ENCODE data around the gene GRID2.

Gene GRID2

DNA sequence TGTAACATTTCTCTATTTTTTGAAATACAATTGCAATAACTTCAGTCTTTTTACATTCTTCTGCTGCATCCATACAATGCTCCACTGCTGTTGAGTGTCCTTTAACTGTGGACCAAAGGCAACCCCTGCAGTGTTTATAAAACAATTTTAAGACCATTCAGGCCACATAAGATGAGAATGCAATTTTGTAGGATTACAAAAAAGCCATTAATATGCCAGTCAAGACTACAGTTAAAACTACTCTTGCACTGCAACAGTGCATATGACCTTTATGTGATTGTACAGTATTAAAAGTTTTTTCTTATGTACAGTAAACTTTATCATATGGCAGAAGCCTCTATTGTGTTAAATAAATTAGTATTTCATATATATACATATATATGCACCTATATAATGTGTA lies 1469.1 kb downstream of the GRID2 start:
- no peak for DNase-seq

DNA sequence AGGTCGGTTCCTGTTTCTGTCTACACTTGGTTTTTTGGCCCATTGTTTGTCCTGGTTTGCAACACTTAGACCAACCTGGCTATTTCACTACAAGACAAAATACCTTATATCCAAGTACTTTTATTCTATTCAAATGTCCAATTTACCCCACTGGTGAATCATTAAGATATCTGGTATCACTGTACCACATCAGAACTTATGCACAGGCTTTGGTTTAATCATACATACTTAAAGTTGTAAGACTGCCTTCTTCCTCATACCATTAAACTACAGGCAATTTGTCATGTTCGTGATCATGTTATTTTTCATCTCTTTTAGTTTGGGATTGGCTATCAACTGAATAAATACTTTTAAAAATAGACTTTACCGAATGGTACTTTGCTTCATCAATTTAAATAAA lies 1471.8 kb downstream of the GRID2 start:
- no peak for DNase-seq

DNA sequence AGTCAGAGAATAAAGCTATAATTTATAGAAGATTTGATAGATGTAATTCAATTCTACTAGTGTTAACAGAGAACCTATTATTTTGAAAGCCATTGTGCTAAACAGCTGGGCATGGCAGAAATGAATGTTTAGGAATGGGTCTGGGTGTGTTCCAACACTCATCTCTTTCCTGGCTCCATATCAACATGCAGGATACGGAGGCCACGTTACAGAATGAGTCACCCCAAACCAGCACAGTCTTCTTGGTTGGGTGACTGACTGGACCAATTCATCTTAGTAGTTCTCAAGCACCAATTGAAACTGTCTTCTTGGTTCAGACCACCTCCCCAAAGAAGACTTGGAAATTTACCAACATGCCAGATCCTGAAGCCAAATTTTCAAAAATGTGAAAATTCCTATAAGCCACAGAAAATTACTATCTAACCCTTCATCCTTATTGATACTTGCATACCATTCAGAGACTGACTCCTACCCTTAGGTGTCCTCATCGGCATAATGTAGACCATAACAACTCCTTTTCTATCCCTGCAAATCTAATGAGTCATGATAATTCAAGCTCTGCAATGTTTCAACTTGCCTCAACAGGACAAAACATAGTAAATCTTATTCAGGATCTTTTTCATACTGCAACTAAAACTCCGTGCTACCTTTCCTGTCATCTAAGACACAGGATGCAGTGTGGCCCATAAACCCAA lies 1472.8 kb downstream of the GRID2 start:
- DNase-seq, result no peak

DNA sequence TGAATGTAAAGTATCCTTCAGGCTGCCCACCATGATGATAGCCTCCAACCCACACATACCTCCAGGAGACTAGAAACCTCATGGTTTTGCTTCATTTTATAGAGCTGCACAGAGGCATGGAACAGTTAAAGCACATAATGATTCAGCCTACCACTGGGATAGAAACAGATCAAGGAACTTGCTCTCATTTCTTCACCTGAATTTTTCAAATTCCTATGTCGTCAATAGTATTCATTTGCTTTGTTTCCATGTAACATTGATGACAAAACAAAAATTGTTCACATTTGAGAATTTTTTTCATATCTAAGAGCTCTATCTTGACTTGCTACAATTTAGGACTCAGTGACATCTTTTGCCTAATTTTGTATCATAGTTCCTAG lies 1473.3 kb downstream of the GRID2 start:
- DNase-seq, result no peak

DNA sequence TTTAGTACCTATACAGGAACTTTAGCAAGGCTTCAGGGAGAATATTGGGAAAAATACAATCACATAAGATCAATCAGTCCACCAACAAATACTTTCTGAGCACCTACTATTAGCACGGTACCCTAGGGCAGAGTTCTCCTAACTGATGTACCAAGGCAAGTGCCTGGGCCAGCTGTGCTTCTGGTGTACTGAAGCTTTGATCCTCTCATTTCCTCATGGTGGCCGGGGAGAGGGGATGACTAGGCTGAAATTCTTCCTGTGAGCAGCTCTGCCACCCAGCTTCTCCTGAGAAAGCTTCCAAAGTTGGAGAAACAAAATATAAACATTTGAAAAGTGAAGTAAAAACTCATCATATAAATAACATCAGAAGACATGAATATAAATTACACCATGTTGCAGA lies 1475.5 kb downstream of the GRID2 start:
- no peak for DNase-seq

DNA sequence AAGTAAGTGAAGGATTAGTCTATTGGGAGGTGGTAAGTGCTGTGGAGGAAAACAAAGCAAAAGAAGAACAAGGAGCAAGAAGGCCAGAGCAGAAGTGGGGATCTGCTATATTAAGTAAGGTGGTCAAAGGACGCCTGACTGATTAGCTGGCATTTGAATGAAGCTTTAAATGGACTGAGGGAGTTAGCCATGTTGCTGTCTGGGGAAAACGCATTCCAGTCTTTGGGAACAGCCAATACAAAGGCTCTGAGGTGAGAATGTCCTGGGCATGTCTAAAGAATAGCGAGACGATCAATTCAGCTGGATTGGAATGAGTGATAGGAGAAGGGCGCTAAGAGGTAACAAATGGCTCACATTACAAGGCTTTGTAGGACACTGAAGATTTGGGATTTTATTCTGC lies 1476.3 kb downstream of the GRID2 start:
- DNase-seq, result no peak

DNA sequence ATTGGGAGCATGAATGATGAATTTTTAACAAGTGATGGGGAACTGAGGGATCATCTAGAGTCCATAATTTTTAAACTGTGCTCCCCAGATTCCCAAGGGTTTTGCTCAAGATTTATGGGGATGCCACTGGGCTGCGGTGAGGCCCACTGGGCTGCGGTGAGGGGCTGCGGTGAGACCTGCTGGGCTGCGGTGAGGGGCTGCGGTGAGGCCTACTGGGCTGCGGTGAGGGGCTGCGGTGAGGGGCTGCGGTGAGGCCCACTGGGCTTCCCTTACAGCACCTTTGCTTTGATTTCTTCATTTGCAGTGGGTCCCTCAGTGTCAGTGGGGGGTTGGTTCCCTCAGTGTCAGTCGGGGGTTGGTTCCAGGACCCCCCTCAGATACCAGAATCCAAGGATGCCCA lies 1477.4 kb downstream of the GRID2 start:
- no peak for DNase-seq

DNA sequence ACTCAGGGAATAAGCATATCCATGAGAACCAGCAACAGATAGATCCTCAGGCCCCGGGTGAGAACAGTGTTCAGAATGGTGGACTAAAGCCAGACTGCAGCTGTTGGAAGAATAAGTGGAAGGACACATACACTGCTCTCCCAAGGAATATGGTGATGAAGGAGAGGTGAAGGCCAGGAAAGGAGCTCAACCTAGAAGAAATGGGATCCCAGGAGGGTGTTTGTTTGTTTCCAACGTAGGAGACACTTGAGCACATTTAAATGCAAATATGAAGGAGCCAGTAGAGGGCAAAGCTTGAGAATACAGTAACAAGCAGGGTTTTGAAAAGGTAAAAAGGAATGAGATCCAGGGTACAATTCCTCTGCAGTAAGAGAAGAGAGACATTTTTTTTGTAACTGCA lies 1482.4 kb downstream of the GRID2 start:
- no peak for DNase-seq

DNA sequence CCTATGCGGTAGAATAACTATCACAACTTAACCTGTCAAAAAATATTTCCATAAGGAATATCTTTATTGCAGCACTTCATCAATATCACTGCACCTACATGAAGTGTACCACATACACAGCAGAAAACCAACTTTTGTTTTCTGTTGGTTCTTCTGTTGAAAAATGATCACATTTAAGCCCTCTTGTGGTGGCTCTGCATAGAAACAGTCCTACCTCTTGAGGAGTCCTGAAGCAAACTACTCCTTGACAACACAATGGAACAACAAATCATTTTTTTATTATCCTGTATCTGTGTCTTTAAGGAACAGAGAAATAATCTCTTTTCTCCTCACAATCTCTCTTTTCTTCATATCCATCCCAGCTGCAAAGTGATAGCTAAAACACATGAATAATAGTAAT lies 1484.9 kb downstream of the GRID2 start:
- no peak for DNase-seq

DNA sequence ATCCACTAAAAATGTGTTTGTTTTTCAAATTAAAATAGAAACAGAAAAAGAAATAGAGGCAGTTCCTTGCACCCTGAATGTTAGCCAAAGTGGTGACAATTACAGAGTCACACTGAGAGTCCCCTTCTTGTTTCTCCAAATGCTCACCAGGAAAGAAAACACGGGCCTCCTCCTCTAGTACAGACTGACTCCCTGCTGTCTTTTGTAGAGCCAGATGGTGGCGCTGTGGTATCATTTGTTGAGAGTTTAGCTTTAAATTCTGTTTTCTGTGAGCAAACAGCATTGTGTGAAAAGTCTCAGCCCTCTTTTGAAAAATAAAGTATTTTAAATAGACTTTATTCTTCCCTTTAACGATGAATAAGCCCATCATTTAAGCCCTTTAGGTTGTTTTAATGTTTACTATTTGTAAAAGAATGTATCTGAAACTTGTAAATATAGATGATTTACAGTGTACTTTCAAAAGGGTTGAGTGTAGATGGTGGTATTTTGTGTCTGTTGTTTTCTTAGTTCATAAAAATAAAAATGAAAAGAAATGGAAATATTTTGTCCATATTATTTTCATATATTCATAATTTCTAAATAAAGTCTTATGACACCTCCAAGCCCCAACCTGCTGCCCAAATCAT lies 1487.9 kb downstream of the GRID2 start:
- DNase-seq, result no peak

DNA sequence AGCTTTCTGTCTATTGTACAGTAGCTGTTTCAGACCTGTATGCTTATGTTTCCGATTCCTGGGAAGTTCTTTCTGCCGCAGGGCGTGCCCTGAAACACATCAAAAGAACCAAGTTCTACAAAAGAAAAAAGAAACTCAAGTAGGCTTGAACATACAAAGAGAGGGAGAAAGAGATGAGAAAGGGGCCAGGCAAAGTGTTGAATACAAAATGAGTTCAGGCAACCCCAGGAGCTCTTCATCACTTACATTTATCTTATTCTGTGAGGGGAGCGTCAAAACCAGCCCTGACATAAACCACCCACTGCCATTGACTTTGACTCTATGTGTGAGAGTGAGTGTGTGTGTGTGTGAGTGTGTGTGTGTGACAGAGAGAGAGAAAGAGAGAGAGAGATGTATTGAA lies 1498.3 kb downstream of the GRID2 start:
- no peak for DNase-seq

DNA sequence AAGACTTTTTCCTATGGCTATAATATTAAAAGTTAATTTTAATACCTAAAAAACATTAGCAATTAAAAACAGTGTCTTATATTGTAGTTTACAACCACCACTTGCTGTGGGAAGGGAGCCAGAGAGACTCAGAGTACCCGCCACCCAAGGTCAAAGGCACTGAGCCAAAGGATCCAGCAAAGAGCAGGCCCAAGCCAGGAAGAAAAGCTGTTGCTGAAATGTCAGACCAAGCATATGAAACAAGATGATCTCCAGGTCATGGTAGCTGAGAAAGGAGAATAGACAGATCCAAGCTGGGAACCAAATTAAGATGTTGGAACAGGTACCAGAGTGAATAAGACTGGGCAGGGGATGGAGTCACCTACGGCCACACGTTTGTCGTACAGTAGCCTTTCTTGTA lies 1506.0 kb downstream of the GRID2 start:
- no peak for DNase-seq

DNA sequence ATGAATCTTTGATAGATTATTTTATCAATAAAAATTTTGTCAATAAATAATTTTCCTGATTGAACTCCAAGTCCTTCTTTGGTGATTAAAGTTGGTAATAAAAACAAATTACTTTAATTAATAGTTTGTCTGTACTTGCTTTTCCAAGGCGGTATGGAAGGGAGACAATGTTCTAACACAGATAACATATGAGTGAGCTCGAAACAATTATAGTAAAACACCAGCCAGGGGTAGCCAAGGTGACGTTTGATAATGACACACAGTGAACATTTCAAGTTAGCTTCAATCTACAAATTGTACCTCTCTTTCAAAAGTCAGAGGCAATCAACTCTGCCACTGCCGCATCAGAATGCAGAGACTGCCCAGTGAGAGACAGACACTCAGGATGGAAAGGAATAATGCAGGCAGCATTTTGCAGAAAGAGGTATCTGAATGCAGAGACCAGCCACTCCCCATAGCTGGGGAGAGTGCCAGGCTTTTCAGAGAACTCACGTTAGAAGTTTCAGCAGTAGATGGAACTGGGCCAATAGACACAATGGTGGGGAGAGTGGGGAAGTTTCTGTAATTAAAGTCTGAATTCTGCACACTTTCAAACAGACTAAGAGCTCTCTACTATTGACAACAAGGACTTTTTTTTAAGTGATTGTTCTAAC lies 1506.7 kb downstream of the GRID2 start:
- DNase-seq, result no peak

DNA sequence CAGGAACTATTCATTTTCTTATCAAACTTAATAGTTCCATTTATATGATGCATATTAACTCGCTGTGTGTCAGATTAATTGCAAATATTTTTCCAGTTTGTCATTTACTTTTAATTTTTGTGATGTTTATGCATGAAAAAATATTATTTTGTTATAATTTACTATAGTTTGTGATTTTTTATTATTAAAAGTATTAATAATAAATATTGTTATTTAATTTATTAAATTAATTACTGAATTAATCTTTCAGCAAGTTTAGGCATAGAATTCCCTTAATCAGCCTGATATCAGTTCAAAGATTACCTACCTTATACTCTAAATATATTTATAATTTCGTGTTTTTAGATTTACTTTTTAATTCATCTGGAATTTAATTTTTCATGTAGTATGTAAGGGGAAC lies 1509.3 kb downstream of the GRID2 start:
- DNase-seq, result no peak

DNA sequence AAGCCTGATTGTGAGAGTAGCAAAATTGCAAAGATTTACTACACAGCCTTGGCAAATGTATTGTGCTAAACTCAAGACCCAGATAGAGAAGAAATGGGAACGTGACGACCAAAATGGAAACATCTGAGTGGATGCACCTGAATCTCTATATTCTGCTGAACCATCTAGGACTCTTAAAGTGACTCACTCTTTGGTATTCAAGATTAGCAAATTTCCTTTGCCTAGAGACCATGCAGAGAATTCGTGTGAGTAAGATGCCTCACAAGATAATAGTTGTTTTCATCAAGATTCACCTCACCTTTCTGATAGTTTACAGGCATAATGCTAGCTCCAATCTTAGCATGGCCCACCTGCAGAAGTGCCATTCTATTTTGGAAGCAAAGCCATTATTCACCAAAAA lies 1510.4 kb downstream of the GRID2 start:
- DNase-seq, result no peak

DNA sequence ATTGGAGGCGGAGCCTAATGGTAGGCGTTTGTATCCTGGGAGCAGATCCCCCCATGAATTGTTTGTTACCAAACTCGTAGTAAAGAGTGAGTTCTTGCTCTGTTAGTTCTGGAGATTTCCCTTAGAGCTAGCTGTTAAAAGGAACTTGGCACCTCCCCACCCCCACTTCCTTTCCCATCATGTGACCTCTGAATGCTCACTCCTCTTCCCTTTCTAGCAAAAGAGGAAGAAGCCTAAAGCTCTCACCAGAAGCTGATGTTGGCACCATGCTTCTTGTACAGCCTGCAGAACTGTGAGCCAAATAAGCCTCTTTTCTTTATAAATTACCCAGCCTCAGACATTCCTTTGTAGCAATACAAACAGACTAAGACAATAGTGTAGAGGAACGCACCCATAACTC lies 1511.0 kb downstream of the GRID2 start:
- DNase-seq, result no peak
